K562 (cell line): Measurements from ENCODE around the gene MRPS6. TPM values are rescaled to one million over a fixed set of nuclear protein-coding genes. Genes with fewer than 3 reads are reported as not detected.

Source experiments
- BCLAF1 ChIP-seq, 2 experiments: fragments of 450-650 bp in 1 of 2; IDR thresholded peaks; 2 replicates each; pipeline ENCODE4 v1.6.1; 2011 to 2017; ENCODE audit warnings: low read depth in 2 of 2, antibody characterized with exemption in 1 of 2, borderline replicate concordance in 1 of 2, low read length in 1 of 2, mild to moderate bottlenecking in 1 of 2, mixed read lengths in 1 of 2; ENCODE audit not compliant: control insufficient read depth in 1 of 2
- BCOR ChIP-seq: fragments of 450-650 bp; IDR thresholded peaks from 2 replicates; pipeline ENCODE4 v1.6.1; 2016
- BRF1 ChIP-seq: IDR thresholded peaks from 3 replicates; pipeline ENCODE4 v1.6.1; 2011; ENCODE audit warnings: borderline replicate concordance, mild to moderate bottlenecking; ENCODE audit not compliant: insufficient read length; ENCODE audit errors: extremely low read depth
- ESRRB ChIP-seq: fragments of 250-450 bp; sonication (Bioruptor Pico); IDR thresholded peaks from 2 replicates; pipeline ENCODE4 v1.5.0; 2020; ENCODE audit warnings: mild to moderate bottlenecking, moderate library complexity, borderline replicate concordance
- MTA1 ChIP-seq: fragments of 450-650 bp; IDR thresholded peaks from 2 replicates; pipeline ENCODE4 v1.6.1; 2017; ENCODE audit warnings: borderline replicate concordance
- MXI1 ChIP-seq: IDR thresholded peaks from 2 replicates; pipeline ENCODE4 v1.6.1; 2011; ENCODE audit warnings: low read depth, mild to moderate bottlenecking, improper control_type of control experiment, low read length
- NCOR1 ChIP-seq: fragments of 450-650 bp; IDR thresholded peaks from 2 replicates; pipeline ENCODE4 v1.6.1; 2016; ENCODE audit warnings: mild to moderate bottlenecking, moderate library complexity
- PHB2 ChIP-seq: fragments of 450-650 bp; IDR thresholded peaks from 2 replicates; pipeline ENCODE4 v1.6.1; 2017; ENCODE audit warnings: low read depth
- POLR3G ChIP-seq: IDR thresholded peaks from 2 replicates; pipeline ENCODE4 v1.6.1; 2011; ENCODE audit not compliant: insufficient read length, insufficient replicate concordance; ENCODE audit errors: extremely low read depth
- POU5F1 ChIP-seq: fragments of 150-350 bp; IDR thresholded peaks from 2 replicates; pipeline ENCODE4 v1.6.1; 2014; ENCODE audit warnings: borderline replicate concordance, low read length, low read depth, mild to moderate bottlenecking; ENCODE audit not compliant: partially characterized antibody
- SFPQ ChIP-seq: fragments of 200-400 bp; formaldehyde crosslinking; IDR thresholded peaks from 2 replicates; pipeline ENCODE4 v1.6.1; 2017; ENCODE audit warnings: mild to moderate bottlenecking, low read depth, low read length, moderate library complexity
- SPI1 ChIP-seq: IDR thresholded peaks from 2 replicates; pipeline ENCODE4 v1.6.1; 2011; ENCODE audit warnings: low read depth, low read length, control low read depth, borderline replicate concordance
- SREBF1 ChIP-seq: fragments of 150-350 bp; IDR thresholded peaks from 2 replicates; pipeline ENCODE4 v1.6.1; 2014; ENCODE audit warnings: antibody characterized with exemption, low read depth, low read length, borderline replicate concordance
- SRSF9 ChIP-seq: fragments of 200-400 bp; formaldehyde crosslinking; IDR thresholded peaks from 2 replicates; pipeline ENCODE4 v1.6.1; 2017; ENCODE audit warnings: low read depth, low read length, borderline replicate concordance
- STAT5B ChIP-seq: fragments of 250-450 bp; sonication (Bioruptor Pico); IDR thresholded peaks from 2 replicates; pipeline ENCODE4 v1.8.0; 2021; ENCODE audit warnings: mild to moderate bottlenecking, inconsistent platforms
- TCF7L2 ChIP-seq: fragments of 150-350 bp; IDR thresholded peaks from 2 replicates; pipeline ENCODE4 v1.6.1; 2016; ENCODE audit warnings: low read depth, mild to moderate bottlenecking, low read length, moderate library complexity
- ZNF146 ChIP-seq: IDR thresholded peaks from one replicate; pipeline ENCODE4 v1.6.1; 2018; ENCODE audit warnings: missing compliant biosample characterization; ENCODE audit not compliant: unreplicated experiment
- ZNF3 ChIP-seq: fragments of 250-450 bp; sonication (Bioruptor Pico); IDR thresholded peaks from 2 replicates; pipeline ENCODE4 v1.5.0; 2021; ENCODE audit warnings: mild to moderate bottlenecking, moderate library complexity
- ZNF512 ChIP-seq: IDR thresholded peaks from 2 replicates; pipeline ENCODE4 v1.6.1; 2016; ENCODE audit warnings: missing genetic modification characterization, missing compliant biosample characterization
- ZNF586 ChIP-seq: fragments of 450-650 bp; formaldehyde crosslinking; conservative IDR thresholded peaks from 2 replicates; pipeline ENCODE4 v1.4.0; 2020; ENCODE audit warnings: mild to moderate bottlenecking, moderate library complexity
- polyA plus RNA-seq, 8 experiments: library from polyadenylated mRNA; depleted of rRNA in 4 of 8; stranded (reverse) in 5 of 8; unstranded in 3 of 8; fragments of >200 nt; fragmentation: Nextera tagmentation in 2 of 8; fragmentation: Illumina TruSeq in 1 of 8; extraction: Ambion mirVana in 2 of 8; extraction: Trizol in 1 of 8; gene quantifications; 2 replicates each; pipeline versions ENCODE4 v1.2.1 to v1.2.3, GENCODE V29; 2011 to 2014; ENCODE audit warnings: inconsistent platforms in 1 of 8, missing spikeins in 1 of 8
- total RNA-seq, 7 experiments: library from RNA; depleted of rRNA in 6 of 7; stranded (reverse); fragments of >200 nt in 6 of 7; fragmentation: Illumina TruSeq in 2 of 7; extraction: Trizol in 2 of 7; gene quantifications; 2 replicates each; pipeline versions ENCODE4 v1.2.1 to v1.2.3, GENCODE V29; 2011 to 2021; ENCODE audit warnings: low replicate concordance in 1 of 7

MRPS6 gene
- total and polyA plus RNA-seq, 9 of the 15 experiments (the other 6 are each of a cell fraction or from before 2014, with no cell fraction given) = 26.1 to 72.0 (median 39.3) TPM

- no peak for TF ChIP-seq BCLAF1 (IDR thresholded peaks at IDR 0.05; ENCODE audit: borderline replicate concordance in 1 of 2, control insufficient read depth in 1 of 2, low read depth in 2 of 2, low read length in 1 of 2)
- TF ChIP-seq ZNF3 (CRISPR knock-in tag) = no peak
- no peak for TF ChIP-seq MXI1
- no peak for TF ChIP-seq PHB2
- no peak for TF ChIP-seq SREBF1
- TF ChIP-seq STAT5B (CRISPR knock-in tag) = no peak
- no peak for TF ChIP-seq NCOR1
- no peak for TF ChIP-seq POLR3G
- no peak for TF ChIP-seq TCF7L2
- TF ChIP-seq BRF1 = no peak
- TF ChIP-seq SRSF9 = no peak
- TF ChIP-seq ZNF586 (CRISPR knock-in tag) = no peak
- TF ChIP-seq BCOR = no peak
- TF ChIP-seq ESRRB (CRISPR knock-in tag) = no peak
- no peak for TF ChIP-seq ZNF512 (tag)
- no peak for TF ChIP-seq MTA1
- TF ChIP-seq SFPQ = no peak
- TF ChIP-seq POU5F1 = no peak
- peak; percentile 24; the same call in 1 of the 2 replicates for TF ChIP-seq SPI1
- no peak for TF ChIP-seq ZNF146 (CRISPR knock-in tag)
Observed at GRCh38 chr21:34061983-34062382, 11.4 kb upstream of the MRPS6 start (continued).
